DMS79 treated with DMSO at 0.1 percent for 48 hours (cell line): ENCODE results near the gene ALLC.
"Not testable (repeated sequence)": the region's sequence is repeated elsewhere in the genome, so short reads cannot be mapped to it uniquely, and the experiment has no call there.

Experiments
- DNase-seq: peaks from one replicate; lab custom pipeline; 2025; lab: John Stamatoyannopoulos, UW

Gene ALLC

GRCh38 chr2:3655871-3656761 lies 1.9 kb upstream of the ALLC start:
- no peak for DNase-seq

GRCh38 chr2:3656762-3657721 lies 958 bp upstream of the ALLC start:
- peak; percentile 58 for DNase-seq

GRCh38 chr2:3659447-3660432 lies 1.7 kb downstream of the ALLC start:
- DNase-seq, result peak; percentile 83

GRCh38 chr2:3660640-3661039 lies 2.6 kb downstream of the ALLC start:
- not testable (repeated sequence) for DNase-seq

GRCh38 chr2:3661149-3661660 lies 3.2 kb downstream of the ALLC start:
- DNase-seq, result no peak

GRCh38 chr2:3662239-3662638 lies 4.2 kb downstream of the ALLC start:
- DNase-seq, result no peak

GRCh38 chr2:3664118-3664517 lies 6.1 kb downstream of the ALLC start:
- DNase-seq, result no peak

- DNase-seq, result no peak
Measured at GRCh38 chr2:3664925-3665324, 6.9 kb downstream of the ALLC start.

- DNase-seq, result no peak
Measured at GRCh38 chr2:3665886-3666612, 8.0 kb downstream of the ALLC start.

- DNase-seq, result no peak
Measured at GRCh38 chr2:3666613-3666975, 8.6 kb downstream of the ALLC start.

GRCh38 chr2:3667151-3667631 lies 9.2 kb downstream of the ALLC start:
- DNase-seq, result peak; percentile 57

GRCh38 chr2:3669656-3670055 lies 11.7 kb downstream of the ALLC start:
- DNase-seq, result no peak

GRCh38 chr2:3670376-3670775 lies 12.4 kb downstream of the ALLC start:
- no peak for DNase-seq

GRCh38 chr2:3670941-3671340 lies 12.9 kb downstream of the ALLC start:
- no peak for DNase-seq

- DNase-seq, result no peak
Measured at GRCh38 chr2:3672861-3673678, 15.1 kb downstream of the ALLC start.

- no peak for DNase-seq
Measured at GRCh38 chr2:3674066-3674845, 16.3 kb downstream of the ALLC start.

GRCh38 chr2:3675687-3676086 lies 17.7 kb downstream of the ALLC start:
- DNase-seq, result no peak

- DNase-seq, result no peak
Measured at GRCh38 chr2:3677436-3677835, 19.4 kb downstream of the ALLC start.

GRCh38 chr2:3678212-3678611 lies 20.2 kb downstream of the ALLC start:
- no peak for DNase-seq
